WTC11 (cell line): ENCODE results near the gene LRRC49.

Source experiments
- ATF3 ChIP-seq: sonication (generic); formaldehyde crosslinking; conservative IDR thresholded peaks from 2 replicates; pipeline ENCODE4 v1.8.1; 2022; ENCODE audit warnings: mild to moderate bottlenecking, missing genetic modification reagents
- CTCF ChIP-seq: fragments of 200-600 bp; IDR thresholded peaks from 2 replicates; pipeline ENCODE4 v1.8.0; 2022; ENCODE audit warnings: antibody characterized with exemption
- E2F1 ChIP-seq: sonication (generic); formaldehyde crosslinking; IDR thresholded peaks from 2 replicates; pipeline ENCODE4 v1.8.0; 2022; ENCODE audit warnings: mild to moderate bottlenecking, missing genetic modification reagents
- E2F5 ChIP-seq: sonication (generic); formaldehyde crosslinking; IDR thresholded peaks from 2 replicates; pipeline ENCODE4 v1.8.1; 2022; ENCODE audit warnings: mild to moderate bottlenecking, moderate library complexity, missing genetic modification reagents
- TF ChIP-seq, protein P1 (sequence below): sonication (generic); formaldehyde crosslinking; IDR thresholded peaks from 2 replicates; pipeline ENCODE4 v1.8.0; 2022; ENCODE audit warnings: mild to moderate bottlenecking, missing genetic modification reagents

DNA sequence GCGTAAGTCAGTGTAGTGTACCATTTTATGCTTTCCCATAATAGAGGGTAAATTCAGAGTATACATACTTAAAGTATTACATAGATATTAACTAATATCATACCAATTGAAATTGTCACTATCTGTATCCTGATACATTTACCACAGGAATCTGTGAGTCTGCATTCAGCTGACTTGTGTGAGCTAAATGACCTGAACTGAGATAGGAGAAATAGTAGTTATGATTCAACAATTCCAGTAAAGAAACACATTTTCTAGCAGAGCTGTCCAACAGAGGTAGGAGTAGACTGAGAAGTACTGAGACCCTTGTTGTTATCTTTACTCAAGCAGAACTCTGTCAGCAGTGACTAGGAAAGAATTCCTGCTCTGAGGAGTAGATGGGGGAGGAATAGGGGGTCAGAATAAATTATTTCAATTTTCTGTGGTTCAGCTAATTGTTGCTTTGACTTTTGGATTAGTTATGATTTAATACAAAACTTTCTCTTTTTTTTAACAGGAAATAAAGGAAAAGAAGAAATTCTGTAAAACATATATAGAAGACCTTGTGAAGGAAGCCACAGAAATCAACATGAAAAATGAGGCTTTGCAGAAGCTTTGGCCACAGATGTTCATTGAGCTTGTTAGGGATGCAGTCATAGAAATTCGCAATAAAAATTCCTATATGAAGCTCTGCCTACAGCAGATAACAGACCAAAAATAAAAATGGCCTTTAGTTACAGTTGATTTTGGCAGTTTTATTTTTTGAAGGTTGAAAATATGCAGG lies 156.5 kb downstream of the LRRC49 start:
- no peak for TF ChIP-seq CTCF
- no peak for TF ChIP-seq E2F5 (CRISPR knock-in tag)
- TF ChIP-seq ATF3 (CRISPR knock-in tag): no peak
- TF ChIP-seq, protein P1, sequence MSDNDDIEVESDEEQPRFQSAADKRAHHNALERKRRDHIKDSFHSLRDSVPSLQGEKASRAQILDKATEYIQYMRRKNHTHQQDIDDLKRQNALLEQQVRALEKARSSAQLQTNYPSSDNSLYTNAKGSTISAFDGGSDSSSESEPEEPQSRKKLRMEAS: no peak
- no peak for TF ChIP-seq E2F1 (CRISPR knock-in tag)
